GM12878 (cell line): ENCODE measurements around the gene NLGN1. TPM values are rescaled to one million over a fixed set of nuclear protein-coding genes. Genes with fewer than 3 reads are reported as not detected.

Experiments
- ATAC-seq: fragments of 200-7000 bp; cut with Tn5 transposase; 3 replicates; pipeline ENCODE4 v1.9.1; 2020; ENCODE audit warnings: mild to moderate bottlenecking, moderate library complexity
- BruUV-seq: library from RNA; stranded (reverse); fragments of 400-500 nt; replicated peaks from 2 replicates; lab custom pipeline; 2021; lab: Mats Ljungman, UMichigan
- CTCF ChIA-PET: fragments of 300-600 bp; sonication (Branson Sonifier 250); formaldehyde crosslinking; extraction: SDS; loops from one replicate; lab custom pipeline; 2021; ENCODE audit warnings: inconsistent platforms; lab: Yijun Ruan, JAX
- POLR2A ChIA-PET: fragments of 350-600 bp; formaldehyde crosslinking; extraction: SDS; loops from one replicate; lab custom pipeline; 2021; ENCODE audit warnings: inconsistent platforms; lab: Charles Lee
- RAD21 ChIA-PET: fragments of 300-600 bp; sonication (Branson Sonifier 250); formaldehyde crosslinking; loops from one replicate; lab custom pipeline; 2023; ENCODE audit warnings: antibody characterized with exemption; ENCODE audit not compliant: unreplicated experiment; lab: Charles Lee
- SMC1A ChIA-PET: fragments of 300-600 bp; sonication (Branson Sonifier 250); formaldehyde crosslinking; loops from one replicate; lab custom pipeline; 2023; ENCODE audit not compliant: unreplicated experiment, uncharacterized antibody; lab: Charles Lee
- DNase-seq: peaks from one replicate; pipeline ENCODE4 v3.0.0-alpha.2; 2011; ENCODE audit warnings: low read depth, low spot score
- FAIRE-seq: peaks from 3 replicates; lab custom pipeline; 2011; peaks lifted over from hg19 to GRCh38; lab: Jason Lieb, UNC
- H2AFZ ChIP-seq: 2 replicates; pipeline ENCODE4 v1.6.0; 2011; ENCODE audit warnings: low read depth, low read length, control low read depth; ENCODE audit not compliant: control insufficient read depth
- H3K27ac ChIP-seq: 2 replicates; pipeline ENCODE4 v1.5.1; 2011; ENCODE audit warnings: control low read depth; ENCODE audit not compliant: control insufficient read depth, insufficient read depth
- H3K27me3 ChIP-seq, 2 experiments: replicated peaks in 1 of 2; 2 replicates each; pipeline versions ENCODE4 v1.6.0 to v1.6.1; 2011; ENCODE audit warnings: low read length in 1 of 2; ENCODE audit not compliant: control insufficient read depth in 2 of 2, insufficient read depth in 2 of 2
- H3K36me3 ChIP-seq, 2 experiments: 2 replicates each; pipeline ENCODE4 v1.5.1; 2011; ENCODE audit warnings: low read length in 1 of 2; ENCODE audit not compliant: control insufficient read depth in 2 of 2, insufficient read depth in 2 of 2
- H3K4me1 ChIP-seq: 2 replicates; pipeline ENCODE4 v1.6.1; 2011; ENCODE audit warnings: mild to moderate bottlenecking, low read length, moderate library complexity, mixed read lengths; ENCODE audit not compliant: control insufficient read depth, insufficient read depth
- H3K4me2 ChIP-seq: 2 replicates; pipeline ENCODE4 v1.6.0; 2011; ENCODE audit warnings: control low read depth; ENCODE audit not compliant: control insufficient read depth, insufficient read depth
- H3K4me3 ChIP-seq: fragments of 200-600 bp; sonication (generic); 2 replicates; pipeline ENCODE4 v1.5.1; 2016
- H3K79me2 ChIP-seq: 2 replicates; pipeline ENCODE4 v1.6.0; 2011; ENCODE audit warnings: low read length; ENCODE audit not compliant: control insufficient read depth, insufficient read depth
- H3K9ac ChIP-seq: 2 replicates; pipeline ENCODE4 v1.8.0; 2011; ENCODE audit warnings: low read length, control low read depth, mixed read lengths; ENCODE audit not compliant: control insufficient read depth, insufficient read depth
- H3K9me3 ChIP-seq: replicated peaks from 3 replicates; pipeline ENCODE4 v1.5.1; 2011; ENCODE audit warnings: mild to moderate bottlenecking, low read length; ENCODE audit not compliant: control insufficient read depth, insufficient read depth
- H4K20me1 ChIP-seq: 2 replicates; pipeline ENCODE4 v1.6.0; 2011; ENCODE audit not compliant: control insufficient read depth, insufficient read depth
- CBX5 ChIP-seq: sonication (generic); IDR thresholded peaks from 2 replicates; pipeline ENCODE4 v1.6.1; 2016; ENCODE audit warnings: low read depth, moderate library complexity, mild to moderate bottlenecking, inconsistent platforms
- MEF2B ChIP-seq: fragments of 450-650 bp; IDR thresholded peaks from 2 replicates; pipeline ENCODE4 v1.6.1; 2018; ENCODE audit warnings: mild to moderate bottlenecking, moderate library complexity; ENCODE audit not compliant: partially characterized antibody, poor library complexity, severe bottlenecking
- NR2C1 ChIP-seq: fragments of 450-650 bp; IDR thresholded peaks from 2 replicates; pipeline ENCODE4 v1.6.1; 2017; ENCODE audit warnings: antibody characterized with exemption, mild to moderate bottlenecking, moderate library complexity
- NR2F1 ChIP-seq: fragments of 450-650 bp; conservative IDR thresholded peaks from 2 replicates; pipeline ENCODE4 v1.6.1; 2017; ENCODE audit warnings: mild to moderate bottlenecking
- RAD21 ChIP-seq: IDR thresholded peaks from 2 replicates; pipeline ENCODE4 v1.6.1; 2011; ENCODE audit warnings: mild to moderate bottlenecking, low read depth, low read length, moderate library complexity; ENCODE audit not compliant: insufficient read depth
- TBL1XR1 ChIP-seq: IDR thresholded peaks from 2 replicates; pipeline ENCODE4 v1.6.1; 2012; ENCODE audit warnings: low read depth, low read length, improper control_type of control experiment
- ZZZ3 ChIP-seq: IDR thresholded peaks from 2 replicates; pipeline ENCODE4 v1.6.1; 2011; ENCODE audit warnings: low read depth; ENCODE audit not compliant: control insufficient read depth, insufficient read length
- WGBS: methylation state at CpG from one replicate; pipeline ENCODE4 v1.1.6; 2016; ENCODE audit warnings: low lambda C conversion rate; ENCODE audit not compliant: insufficient replicate concordance, insufficient coverage; ENCODE audit errors: missing lambda C conversion rate; 5-methylcytosine and 5-hydroxymethylcytosine counted together
- in situ Hi-C: fragments of 300-500 bp; cut with MboI; formaldehyde crosslinking; loops from 9 replicates; pipeline ENCODE4 v1.14.3; 2018; ENCODE audit warnings: mixed read lengths
- intact Hi-C: fragments of 100-400 bp; cut with micrococcal nuclease; formaldehyde crosslinking; loops from one replicate; pipeline ENCODE4 v1.14.2; 2022; ENCODE audit not compliant: unreplicated experiment
- polyA plus RNA-seq, 11 experiments: library from polyadenylated mRNA; depleted of rRNA in 4 of 11; unstranded in 6 of 11; stranded (reverse) in 5 of 11; fragments of >200 nt; fragmentation: Nextera tagmentation in 4 of 11; fragmentation: Illumina TruSeq in 1 of 11; extraction: Ambion mirVana in 4 of 11; extraction: Trizol in 1 of 11; gene quantifications; 1 replicate in 1 of 11; 2 replicates in 10 of 11; pipeline versions ENCODE4 v1.2.1 to v1.2.3, GENCODE V29; 2011 to 2016; ENCODE audit warnings: inconsistent platforms in 2 of 11, missing spikeins in 2 of 11, low read depth in 1 of 11
- total RNA-seq, 4 experiments: library from RNA; depleted of rRNA in 3 of 4; stranded (reverse); fragments of >200 nt in 3 of 4; fragmentation: Illumina TruSeq in 1 of 4; extraction: Trizol in 1 of 4; gene quantifications; 2 replicates each; pipeline versions ENCODE4 v1.2.1 to v1.2.3, GENCODE V29; 2013 to 2021
- TF ChIP-seq, protein P1 (sequence below): fragments of 450-650 bp; IDR thresholded peaks from 2 replicates; pipeline ENCODE4 v1.6.1; 2017; ENCODE audit warnings: mild to moderate bottlenecking, moderate library complexity
- TF ChIP-seq, protein P2 (sequence below): fragments of 450-650 bp; conservative IDR thresholded peaks from 2 replicates; pipeline ENCODE4 v1.6.1; 2017; ENCODE audit warnings: mild to moderate bottlenecking, moderate library complexity
- TF ChIP-seq, protein P3 (sequence below): fragments of 450-650 bp; IDR thresholded peaks from 2 replicates; pipeline ENCODE4 v1.6.1; 2017; ENCODE audit warnings: mild to moderate bottlenecking
- TF ChIP-seq, protein P4 (sequence below): IDR thresholded peaks from 2 replicates; pipeline ENCODE4 v1.6.1; 2011; ENCODE audit warnings: borderline replicate concordance, low read depth, mild to moderate bottlenecking, moderate library complexity, low read length; ENCODE audit not compliant: insufficient read depth, poor library complexity, severe bottlenecking

NLGN1 gene
- total and polyA plus RNA-seq, 10 of the 15 experiments (the other 5 are each of a cell fraction or from before 2014, with no cell fraction given): not detected

DNA sequence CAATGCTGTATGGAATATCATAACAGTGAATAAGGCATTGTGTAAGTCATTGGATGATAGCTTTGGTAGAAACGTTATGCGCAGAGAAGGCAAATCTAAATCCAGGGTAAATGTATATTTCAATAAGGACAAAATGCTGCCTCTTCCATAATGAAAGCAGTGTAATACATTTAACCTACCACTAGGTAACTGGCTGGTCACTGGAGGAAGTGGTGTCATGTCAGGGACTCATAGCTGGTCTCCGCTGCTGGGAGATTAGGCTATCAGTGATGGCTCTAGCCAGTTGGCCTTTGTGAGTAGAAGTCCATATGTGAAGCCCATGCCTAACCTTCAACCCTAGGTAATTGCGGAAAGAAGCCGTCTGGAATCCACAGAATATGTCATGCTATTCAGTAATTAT, 140.9 kb downstream of the NLGN1 start:
- no peaks in the 10 kb centered on the region for H3K4me1 ChIP-seq
- RAD21 ChIA-PET: no interaction called here
- SMC1A ChIA-PET: no interaction called here
- no peaks in the 10 kb centered on the region for H4K20me1 ChIP-seq
- H3K27ac ChIP-seq: no peak overlapping the region
- peak; percentile 52 for ATAC-seq
- POLR2A ChIA-PET: no interaction called here
- CTCF ChIA-PET: no interaction called here
- no peak overlapping the region for H3K9ac ChIP-seq
- H3K9me3 ChIP-seq: no peaks in the 10 kb centered on the region
- H3K4me2 ChIP-seq: no peak overlapping the region
- no peaks in the 10 kb centered on the region for H3K79me2 ChIP-seq
- H2AFZ ChIP-seq: no peak overlapping the region
- no peaks in the 10 kb centered on the region for H3K27me3 ChIP-seq
- no peak overlapping the region for H3K4me3 ChIP-seq
- BruUV-seq: no TSS peak
- in situ Hi-C loops: no loop called here
- WGBS: 63% methylated on average over 5 of the region's 5 CpGs
- no peaks in the 10 kb centered on the region for H3K36me3 ChIP-seq
- intact Hi-C loops: no loop called here
- no peak for DNase-seq
- FAIRE-seq: no peak
- TF ChIP-seq, protein P1, sequence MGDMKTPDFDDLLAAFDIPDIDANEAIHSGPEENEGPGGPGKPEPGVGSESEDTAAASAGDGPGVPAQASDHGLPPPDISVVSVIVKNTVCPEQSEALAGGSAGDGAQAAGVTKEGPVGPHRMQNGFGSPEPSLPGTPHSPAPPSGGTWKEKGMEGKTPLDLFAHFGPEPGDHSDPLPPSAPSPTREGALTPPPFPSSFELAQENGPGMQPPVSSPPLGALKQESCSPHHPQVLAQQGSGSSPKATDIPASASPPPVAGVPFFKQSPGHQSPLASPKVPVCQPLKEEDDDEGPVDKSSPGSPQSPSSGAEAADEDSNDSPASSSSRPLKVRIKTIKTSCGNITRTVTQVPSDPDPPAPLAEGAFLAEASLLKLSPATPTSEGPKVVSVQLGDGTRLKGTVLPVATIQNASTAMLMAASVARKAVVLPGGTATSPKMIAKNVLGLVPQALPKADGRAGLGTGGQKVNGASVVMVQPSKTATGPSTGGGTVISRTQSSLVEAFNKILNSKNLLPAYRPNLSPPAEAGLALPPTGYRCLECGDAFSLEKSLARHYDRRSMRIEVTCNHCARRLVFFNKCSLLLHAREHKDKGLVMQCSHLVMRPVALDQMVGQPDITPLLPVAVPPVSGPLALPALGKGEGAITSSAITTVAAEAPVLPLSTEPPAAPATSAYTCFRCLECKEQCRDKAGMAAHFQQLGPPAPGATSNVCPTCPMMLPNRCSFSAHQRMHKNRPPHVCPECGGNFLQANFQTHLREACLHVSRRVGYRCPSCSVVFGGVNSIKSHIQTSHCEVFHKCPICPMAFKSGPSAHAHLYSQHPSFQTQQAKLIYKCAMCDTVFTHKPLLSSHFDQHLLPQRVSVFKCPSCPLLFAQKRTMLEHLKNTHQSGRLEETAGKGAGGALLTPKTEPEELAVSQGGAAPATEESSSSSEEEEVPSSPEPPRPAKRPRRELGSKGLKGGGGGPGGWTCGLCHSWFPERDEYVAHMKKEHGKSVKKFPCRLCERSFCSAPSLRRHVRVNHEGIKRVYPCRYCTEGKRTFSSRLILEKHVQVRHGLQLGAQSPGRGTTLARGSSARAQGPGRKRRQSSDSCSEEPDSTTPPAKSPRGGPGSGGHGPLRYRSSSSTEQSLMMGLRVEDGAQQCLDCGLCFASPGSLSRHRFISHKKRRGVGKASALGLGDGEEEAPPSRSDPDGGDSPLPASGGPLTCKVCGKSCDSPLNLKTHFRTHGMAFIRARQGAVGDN: no peak
- TF ChIP-seq CBX5 (no peak), TBL1XR1 (no peak), RAD21 (no peak), ZZZ3 (no peak), MEF2B (no peak), NR2C1 (no peak), NR2F1 (no peak)
- TF ChIP-seq, protein P2, sequence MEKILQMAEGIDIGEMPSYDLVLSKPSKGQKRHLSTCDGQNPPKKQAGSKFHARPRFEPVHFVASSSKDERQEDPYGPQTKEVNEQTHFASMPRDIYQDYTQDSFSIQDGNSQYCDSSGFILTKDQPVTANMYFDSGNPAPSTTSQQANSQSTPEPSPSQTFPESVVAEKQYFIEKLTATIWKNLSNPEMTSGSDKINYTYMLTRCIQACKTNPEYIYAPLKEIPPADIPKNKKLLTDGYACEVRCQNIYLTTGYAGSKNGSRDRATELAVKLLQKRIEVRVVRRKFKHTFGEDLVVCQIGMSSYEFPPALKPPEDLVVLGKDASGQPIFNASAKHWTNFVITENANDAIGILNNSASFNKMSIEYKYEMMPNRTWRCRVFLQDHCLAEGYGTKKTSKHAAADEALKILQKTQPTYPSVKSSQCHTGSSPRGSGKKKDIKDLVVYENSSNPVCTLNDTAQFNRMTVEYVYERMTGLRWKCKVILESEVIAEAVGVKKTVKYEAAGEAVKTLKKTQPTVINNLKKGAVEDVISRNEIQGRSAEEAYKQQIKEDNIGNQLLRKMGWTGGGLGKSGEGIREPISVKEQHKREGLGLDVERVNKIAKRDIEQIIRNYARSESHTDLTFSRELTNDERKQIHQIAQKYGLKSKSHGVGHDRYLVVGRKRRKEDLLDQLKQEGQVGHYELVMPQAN: no peak
- TF ChIP-seq, protein P3, sequence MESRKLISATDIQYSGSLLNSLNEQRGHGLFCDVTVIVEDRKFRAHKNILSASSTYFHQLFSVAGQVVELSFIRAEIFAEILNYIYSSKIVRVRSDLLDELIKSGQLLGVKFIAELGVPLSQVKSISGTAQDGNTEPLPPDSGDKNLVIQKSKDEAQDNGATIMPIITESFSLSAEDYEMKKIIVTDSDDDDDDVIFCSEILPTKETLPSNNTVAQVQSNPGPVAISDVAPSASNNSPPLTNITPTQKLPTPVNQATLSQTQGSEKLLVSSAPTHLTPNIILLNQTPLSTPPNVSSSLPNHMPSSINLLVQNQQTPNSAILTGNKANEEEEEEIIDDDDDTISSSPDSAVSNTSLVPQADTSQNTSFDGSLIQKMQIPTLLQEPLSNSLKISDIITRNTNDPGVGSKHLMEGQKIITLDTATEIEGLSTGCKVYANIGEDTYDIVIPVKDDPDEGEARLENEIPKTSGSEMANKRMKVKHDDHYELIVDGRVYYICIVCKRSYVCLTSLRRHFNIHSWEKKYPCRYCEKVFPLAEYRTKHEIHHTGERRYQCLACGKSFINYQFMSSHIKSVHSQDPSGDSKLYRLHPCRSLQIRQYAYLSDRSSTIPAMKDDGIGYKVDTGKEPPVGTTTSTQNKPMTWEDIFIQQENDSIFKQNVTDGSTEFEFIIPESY: no peak
- TF ChIP-seq, protein P4, sequence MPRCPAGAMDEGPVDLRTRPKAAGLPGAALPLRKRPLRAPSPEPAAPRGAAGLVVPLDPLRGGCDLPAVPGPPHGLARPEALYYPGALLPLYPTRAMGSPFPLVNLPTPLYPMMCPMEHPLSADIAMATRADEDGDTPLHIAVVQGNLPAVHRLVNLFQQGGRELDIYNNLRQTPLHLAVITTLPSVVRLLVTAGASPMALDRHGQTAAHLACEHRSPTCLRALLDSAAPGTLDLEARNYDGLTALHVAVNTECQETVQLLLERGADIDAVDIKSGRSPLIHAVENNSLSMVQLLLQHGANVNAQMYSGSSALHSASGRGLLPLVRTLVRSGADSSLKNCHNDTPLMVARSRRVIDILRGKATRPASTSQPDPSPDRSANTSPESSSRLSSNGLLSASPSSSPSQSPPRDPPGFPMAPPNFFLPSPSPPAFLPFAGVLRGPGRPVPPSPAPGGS: no peak
